OCI-LY1 (cell line): ENCODE measurements around the gene GSK3B.

Experiments used
- H2AFZ ChIP-seq: fragments of 200-600 bp; sonication (generic), shearing (Covaris generic); 2 replicates; pipeline ENCODE4 v1.6.0; 2014; ENCODE audit warnings: antibody characterized with exemption, mild to moderate bottlenecking, low read length
- H3F3A ChIP-seq: fragments of 200-600 bp; sonication (generic), shearing (Covaris generic); 2 replicates; pipeline ENCODE4 v1.6.0; 2014; ENCODE audit warnings: mild to moderate bottlenecking, antibody characterized with exemption, low read length, moderate library complexity; ENCODE audit not compliant: insufficient read depth
- H3K27ac ChIP-seq: fragments of 200-600 bp; sonication (generic); 2 replicates; pipeline ENCODE4 v1.5.1; 2014; ENCODE audit warnings: low read length, mixed run types, mild to moderate bottlenecking, low read depth; ENCODE audit not compliant: poor library complexity, severe bottlenecking
- H3K27me3 ChIP-seq: fragments of 200-600 bp; sonication (generic); 2 replicates; pipeline ENCODE4 v1.6.0; 2014; ENCODE audit warnings: antibody characterized with exemption, mild to moderate bottlenecking, low read length, moderate library complexity; ENCODE audit not compliant: insufficient read depth
- H3K36me3 ChIP-seq: fragments of 200-600 bp; sonication (generic); 2 replicates; pipeline ENCODE4 v1.6.1; 2014; ENCODE audit warnings: mild to moderate bottlenecking, antibody characterized with exemption, low read length, moderate library complexity, mixed read lengths; ENCODE audit not compliant: insufficient read depth
- H3K4me1 ChIP-seq: fragments of 200-600 bp; sonication (generic); 2 replicates; pipeline ENCODE4 v1.5.1; 2014; ENCODE audit warnings: mild to moderate bottlenecking, low read length, moderate library complexity; ENCODE audit not compliant: insufficient read depth, severe bottlenecking
- H3K4me2 ChIP-seq: fragments of 200-600 bp; sonication (generic), shearing (Covaris generic); 2 replicates; pipeline ENCODE4 v1.6.1; 2014; ENCODE audit warnings: low read length
- H3K4me3 ChIP-seq: fragments of 200-600 bp; sonication (generic); 2 replicates; pipeline ENCODE4 v1.5.1; 2014; ENCODE audit warnings: low read length, low read depth, mild to moderate bottlenecking, mixed read lengths; ENCODE audit not compliant: poor library complexity, severe bottlenecking
- H3K79me2 ChIP-seq: fragments of 200-600 bp; shearing (Covaris generic); 2 replicates; pipeline ENCODE4 v1.6.1; 2016; ENCODE audit warnings: mixed run types, low read length, mixed read lengths; ENCODE audit not compliant: insufficient read depth
- H3K9ac ChIP-seq: fragments of 200-600 bp; sonication (generic), shearing (Covaris generic); 2 replicates; pipeline ENCODE4 v1.6.1; 2014; ENCODE audit warnings: mild to moderate bottlenecking, low read length, mixed read lengths
- H3K9me2 ChIP-seq: fragments of 200-600 bp; sonication (generic), shearing (Covaris generic); 2 replicates; pipeline ENCODE4 v1.6.1; 2014; ENCODE audit warnings: low read depth, mild to moderate bottlenecking, low read length, mixed read lengths
- H3K9me3 ChIP-seq: fragments of 200-600 bp; shearing (Covaris generic); 2 replicates; pipeline ENCODE4 v1.6.1; 2014; ENCODE audit warnings: low read length, mixed read lengths
- H4K20me1 ChIP-seq: fragments of 200-600 bp; sonication (generic), shearing (Covaris generic); 2 replicates; pipeline ENCODE4 v1.6.0; 2016; ENCODE audit warnings: mild to moderate bottlenecking, low read length; ENCODE audit not compliant: insufficient read depth
- CTCF ChIP-seq: fragments of 200-600 bp; sonication (generic), shearing (Covaris generic); IDR thresholded peaks from 2 replicates; pipeline ENCODE4 v1.5.1; 2017; ENCODE audit warnings: mild to moderate bottlenecking, antibody characterized with exemption, low read length, moderate library complexity, mixed read lengths
- EZH2 ChIP-seq: fragments of 200-600 bp; sonication (generic), shearing (Covaris generic); IDR thresholded peaks from 2 replicates; pipeline ENCODE4 v1.8.0; 2017; ENCODE audit warnings: borderline replicate concordance, mixed run types, mild to moderate bottlenecking, antibody characterized with exemption, low read length, moderate library complexity, mixed read lengths

GSK3B gene

GRCh38 chr3:119794971-119795612 is 299.2 kb downstream of the GSK3B start:
- Histone ChIP-seq H2AFZ (no peak overlapping the region), H3K79me2 (no peaks in the 10 kb centered on the region), H3K27me3 (no peaks in the 10 kb centered on the region), H3F3A (no peaks in the 10 kb centered on the region), H3K9me2 (no peaks in the 10 kb centered on the region), H3K27ac (no peak overlapping the region), H3K36me3 (no peaks in the 10 kb centered on the region), H3K4me2 (no peak overlapping the region), H3K4me3 (no peak overlapping the region), H4K20me1 (no peaks in the 10 kb centered on the region), H3K9ac (no peak overlapping the region), H3K9me3 (no peaks in the 10 kb centered on the region), H3K4me1 (no peaks in the 10 kb centered on the region)
- TF ChIP-seq EZH2, result no peak
- TF ChIP-seq CTCF, result no peak

- Histone ChIP-seq H3K9me3 (no peaks in the 10 kb centered on the region), H3F3A (no peaks in the 10 kb centered on the region), H3K4me1 (no peaks in the 10 kb centered on the region), H4K20me1 (no peaks in the 10 kb centered on the region), H3K79me2 (no peaks in the 10 kb centered on the region), H3K9me2 (no peaks in the 10 kb centered on the region), H3K36me3 (no peaks in the 10 kb centered on the region), H2AFZ (no peak overlapping the region), H3K27me3 (no peaks in the 10 kb centered on the region), H3K4me3 (no peak overlapping the region), H3K27ac (no peak overlapping the region), H3K4me2 (no peak overlapping the region), H3K9ac (no peak overlapping the region)
- TF ChIP-seq CTCF, result no peak
- TF ChIP-seq EZH2, result no peak
Observed at GRCh38 chr3:119794401-119794800, 299.8 kb downstream of the GSK3B start.

DNA sequence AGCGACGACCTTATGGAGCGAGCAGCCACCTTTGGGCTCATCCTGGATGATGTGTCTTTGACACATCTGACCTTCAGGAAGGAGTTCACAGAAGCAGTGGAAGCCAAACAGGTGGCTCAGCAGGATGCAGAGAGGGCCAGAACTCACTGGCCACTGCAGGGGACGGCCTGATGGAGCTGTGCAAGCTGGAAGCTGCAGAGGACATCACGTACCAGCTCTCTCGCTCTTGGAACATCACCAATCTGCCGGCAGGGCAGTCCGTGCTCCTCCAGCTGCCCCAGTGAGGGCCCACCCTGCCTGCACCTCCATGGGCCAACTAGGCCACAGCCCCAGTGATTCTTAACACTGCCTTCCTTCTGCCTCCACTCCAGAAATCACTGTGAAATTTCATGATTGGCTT is 302.0 kb downstream of the GSK3B start:
- Histone ChIP-seq H3K9me3 (no peaks in the 10 kb centered on the region), H4K20me1 (no peaks in the 10 kb centered on the region), H3K9ac (no peak overlapping the region), H3K79me2 (no peaks in the 10 kb centered on the region), H3K4me3 (no peak overlapping the region), H2AFZ (no peak overlapping the region), H3K4me1 (no peaks in the 10 kb centered on the region), H3F3A (no peaks in the 10 kb centered on the region), H3K4me2 (no peak overlapping the region), H3K36me3 (no peaks in the 10 kb centered on the region), H3K9me2 (no peaks in the 10 kb centered on the region), H3K27me3 (no peaks in the 10 kb centered on the region), H3K27ac (no peak overlapping the region)
- TF ChIP-seq CTCF (no peak), EZH2 (no peak)
